Ishikawa (cell line): Measurements from ENCODE around the gene CR1.

Source experiments
- CEBPB ChIP-seq: IDR thresholded peaks from 2 replicates; pipeline ENCODE4 v1.6.1; 2012
- CREB1 ChIP-seq: IDR thresholded peaks from 2 replicates; pipeline ENCODE4 v1.6.1; 2012; ENCODE audit warnings: low read depth
- EGR1 ChIP-seq: IDR thresholded peaks from 2 replicates; pipeline ENCODE4 v1.6.1; 2012
- EP300 ChIP-seq: IDR thresholded peaks from 2 replicates; pipeline ENCODE4 v1.6.1; 2012; ENCODE audit warnings: borderline replicate concordance
- FOXM1 ChIP-seq: IDR thresholded peaks from 2 replicates; pipeline ENCODE4 v1.6.1; 2012; ENCODE audit warnings: low read depth, borderline replicate concordance
- NFIC ChIP-seq: IDR thresholded peaks from 2 replicates; pipeline ENCODE4 v1.6.1; 2012
- RAD21 ChIP-seq: IDR thresholded peaks from 2 replicates; pipeline ENCODE4 v1.6.1; 2012; ENCODE audit warnings: low read depth
- TAF1 ChIP-seq: IDR thresholded peaks from 2 replicates; pipeline ENCODE4 v1.6.1; 2012; ENCODE audit warnings: low read depth, mild to moderate bottlenecking
- TCF12 ChIP-seq: IDR thresholded peaks from 2 replicates; pipeline ENCODE4 v1.6.1; 2012; ENCODE audit warnings: low read depth
- TEAD4 ChIP-seq: IDR thresholded peaks from 2 replicates; pipeline ENCODE4 v1.6.1; 2012
- USF1 ChIP-seq: IDR thresholded peaks from 2 replicates; pipeline ENCODE4 v1.6.1; 2012
- YY1 ChIP-seq: IDR thresholded peaks from 2 replicates; pipeline ENCODE4 v1.6.1; 2012; ENCODE audit warnings: low read depth
- ZBTB7A ChIP-seq: IDR thresholded peaks from 2 replicates; pipeline ENCODE4 v1.6.1; 2012; ENCODE audit warnings: low read depth
- TF ChIP-seq, protein P1 (sequence below): IDR thresholded peaks from 2 replicates; pipeline ENCODE4 v1.6.1; 2012; ENCODE audit warnings: low read depth, mild to moderate bottlenecking
- TF ChIP-seq, protein P2 (sequence below): IDR thresholded peaks from 2 replicates; pipeline ENCODE4 v1.6.1; 2012

The CR1 gene

DNA sequence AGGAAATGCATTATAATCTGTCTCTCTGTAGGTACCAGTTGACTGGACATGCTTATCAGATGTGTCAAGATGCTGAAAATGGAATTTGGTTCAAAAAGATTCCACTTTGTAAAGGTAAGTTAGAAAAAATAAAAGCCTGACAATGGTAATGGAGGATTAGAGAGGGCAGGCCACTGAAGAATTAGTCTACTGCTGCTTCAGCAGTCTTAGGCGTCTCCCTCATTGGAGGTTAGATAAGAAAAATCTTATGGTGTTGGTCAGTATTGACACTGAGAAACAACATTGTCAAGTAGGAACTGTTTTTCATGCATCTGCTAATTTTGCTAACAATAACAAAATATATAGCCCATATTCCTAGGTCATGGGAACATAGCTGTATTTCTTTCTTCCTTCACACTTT is 21.7 kb upstream of the CR1 start:
- TF ChIP-seq YY1 (no peak), EGR1 (no peak), ZBTB7A (no peak), NFIC (no peak), EP300 (no peak), TEAD4 (no peak), RAD21 (no peak), CREB1 (no peak), USF1 (no peak), CEBPB (no peak), FOXM1 (no peak), TCF12 (no peak), TAF1 (no peak)
- TF ChIP-seq, protein P1, sequence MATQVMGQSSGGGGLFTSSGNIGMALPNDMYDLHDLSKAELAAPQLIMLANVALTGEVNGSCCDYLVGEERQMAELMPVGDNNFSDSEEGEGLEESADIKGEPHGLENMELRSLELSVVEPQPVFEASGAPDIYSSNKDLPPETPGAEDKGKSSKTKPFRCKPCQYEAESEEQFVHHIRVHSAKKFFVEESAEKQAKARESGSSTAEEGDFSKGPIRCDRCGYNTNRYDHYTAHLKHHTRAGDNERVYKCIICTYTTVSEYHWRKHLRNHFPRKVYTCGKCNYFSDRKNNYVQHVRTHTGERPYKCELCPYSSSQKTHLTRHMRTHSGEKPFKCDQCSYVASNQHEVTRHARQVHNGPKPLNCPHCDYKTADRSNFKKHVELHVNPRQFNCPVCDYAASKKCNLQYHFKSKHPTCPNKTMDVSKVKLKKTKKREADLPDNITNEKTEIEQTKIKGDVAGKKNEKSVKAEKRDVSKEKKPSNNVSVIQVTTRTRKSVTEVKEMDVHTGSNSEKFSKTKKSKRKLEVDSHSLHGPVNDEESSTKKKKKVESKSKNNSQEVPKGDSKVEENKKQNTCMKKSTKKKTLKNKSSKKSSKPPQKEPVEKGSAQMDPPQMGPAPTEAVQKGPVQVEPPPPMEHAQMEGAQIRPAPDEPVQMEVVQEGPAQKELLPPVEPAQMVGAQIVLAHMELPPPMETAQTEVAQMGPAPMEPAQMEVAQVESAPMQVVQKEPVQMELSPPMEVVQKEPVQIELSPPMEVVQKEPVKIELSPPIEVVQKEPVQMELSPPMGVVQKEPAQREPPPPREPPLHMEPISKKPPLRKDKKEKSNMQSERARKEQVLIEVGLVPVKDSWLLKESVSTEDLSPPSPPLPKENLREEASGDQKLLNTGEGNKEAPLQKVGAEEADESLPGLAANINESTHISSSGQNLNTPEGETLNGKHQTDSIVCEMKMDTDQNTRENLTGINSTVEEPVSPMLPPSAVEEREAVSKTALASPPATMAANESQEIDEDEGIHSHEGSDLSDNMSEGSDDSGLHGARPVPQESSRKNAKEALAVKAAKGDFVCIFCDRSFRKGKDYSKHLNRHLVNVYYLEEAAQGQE, result no peak
- TF ChIP-seq, protein P2, sequence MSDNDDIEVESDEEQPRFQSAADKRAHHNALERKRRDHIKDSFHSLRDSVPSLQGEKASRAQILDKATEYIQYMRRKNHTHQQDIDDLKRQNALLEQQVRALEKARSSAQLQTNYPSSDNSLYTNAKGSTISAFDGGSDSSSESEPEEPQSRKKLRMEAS, result no peak

GRCh38 chr1:207486198-207486597 is 9.8 kb upstream of the CR1 start:
- TF ChIP-seq RAD21 (no peak), YY1 (no peak), FOXM1 (no peak), ZBTB7A (no peak), CREB1 (no peak), EGR1 (no peak), TEAD4 (no peak), TCF12 (no peak), CEBPB (no peak), USF1 (no peak), NFIC (no peak), EP300 (no peak), TAF1 (no peak)
- TF ChIP-seq, protein P1, result no peak
- TF ChIP-seq, protein P2, result no peak

DNA sequence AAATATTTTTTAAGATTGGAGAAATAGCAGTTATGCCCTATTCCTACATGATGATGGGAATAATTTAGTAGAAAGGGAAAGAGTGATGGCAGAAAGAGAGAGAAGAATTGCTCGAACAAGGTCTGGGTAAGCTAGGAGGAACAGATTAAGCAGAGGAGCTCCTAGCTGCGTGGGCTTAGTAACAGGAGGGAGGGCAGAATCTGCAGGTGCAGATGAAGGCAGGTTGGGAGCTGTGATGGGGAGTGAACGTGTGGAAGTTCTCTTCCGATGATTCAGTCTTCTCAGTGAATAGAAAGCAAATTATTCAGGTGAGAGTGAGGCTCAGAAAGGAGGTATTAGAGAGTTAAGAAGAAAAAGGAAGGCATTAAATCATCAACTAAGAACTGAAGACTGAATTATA is 8.3 kb upstream of the CR1 start:
- TF ChIP-seq CEBPB (no peak), CREB1 (no peak), TEAD4 (no peak), TAF1 (no peak), USF1 (no peak), NFIC (no peak), RAD21 (no peak), YY1 (no peak), EGR1 (no peak), TCF12 (no peak), ZBTB7A (no peak), EP300 (no peak)
- TF ChIP-seq, protein P2, result no peak
- TF ChIP-seq, protein P1, result no peak

- TF ChIP-seq FOXM1, result no peak
- no peak for TF ChIP-seq USF1
- TF ChIP-seq, protein P1, result no peak
- TF ChIP-seq YY1, result no peak
- TF ChIP-seq TCF12, result no peak
- TF ChIP-seq TAF1, result no peak
- no peak for TF ChIP-seq NFIC
- TF ChIP-seq, protein P2, result no peak
- no peak for TF ChIP-seq CEBPB
- no peak for TF ChIP-seq EGR1
- no peak for TF ChIP-seq EP300
- no peak for TF ChIP-seq RAD21
- TF ChIP-seq ZBTB7A, result no peak
- no peak for TF ChIP-seq TEAD4
- no peak for TF ChIP-seq CREB1
Measured at GRCh38 chr1:207493212-207493611, 2.7 kb upstream of the CR1 start.
